BJ (cell line): ENCODE measurements around the gene MANBA. TPM values are rescaled to one million over a fixed set of nuclear protein-coding genes. Genes with fewer than 3 reads are reported as not detected.
"Not testable (repeated sequence)": the region's sequence is repeated elsewhere in the genome, so short reads cannot be mapped to it uniquely, and the experiment has no call there.

ENCODE experiments used
- CTCF ChIA-PET: fragments of 350-600 bp; formaldehyde crosslinking; extraction: SDS; loops from one replicate; lab custom pipeline; 2021; ENCODE audit warnings: antibody characterized with exemption, inconsistent platforms; lab: Yijun Ruan, JAX
- POLR2A ChIA-PET: fragments of 300-600 bp; sonication (Branson Sonifier 250); formaldehyde crosslinking; extraction: SDS; loops from one replicate; lab custom pipeline; 2021; ENCODE audit warnings: antibody characterized with exemption; lab: Charles Lee
- DNase-seq: peaks from one replicate; pipeline ENCODE4 v3.0.0-alpha.2; 2011; ENCODE audit warnings: low read depth
- H3K27me3 ChIP-seq: 2 replicates; pipeline ENCODE4 v1.6.0; 2011; ENCODE audit warnings: low read length; ENCODE audit not compliant: control insufficient read depth, insufficient read depth
- H3K36me3 ChIP-seq: 2 replicates; pipeline ENCODE4 v1.5.1; 2011; ENCODE audit warnings: low read length; ENCODE audit not compliant: control insufficient read depth, insufficient read depth
- H3K4me3 ChIP-seq: 2 replicates; pipeline ENCODE4 v1.5.1; 2011; ENCODE audit warnings: low read depth, mild to moderate bottlenecking, control low read depth, low read length
- CTCF ChIP-seq: IDR thresholded peaks from 2 replicates; pipeline ENCODE4 v1.5.1; 2011; ENCODE audit warnings: low read depth, mild to moderate bottlenecking, control low read depth, inconsistent platforms, low read length, moderate library complexity; ENCODE audit not compliant: insufficient read depth
- polyA plus RNA-seq: library from polyadenylated mRNA; depleted of rRNA; stranded (reverse); fragments of >200 nt; gene quantifications from 2 replicates; pipeline ENCODE4 v1.2.3, GENCODE V29; 2011

MANBA gene
- polyA plus RNA-seq, 1 experiment: 6.3 TPM

GRCh38 chr4:102758241-102759160, 2.3 kb downstream of the MANBA start:
- TF ChIP-seq CTCF: no peak
- H3K4me3 ChIP-seq: no peak overlapping the region
- CTCF ChIA-PET: no interaction called here
- DNase-seq: no peak
- POLR2A ChIA-PET: no interaction called here
- H3K27me3 ChIP-seq: no peaks in the 10 kb centered on the region
- H3K36me3 ChIP-seq: no peaks in the 10 kb centered on the region

- POLR2A ChIA-PET: no interaction called here
- no peak for TF ChIP-seq CTCF
- no peak overlapping the region for H3K4me3 ChIP-seq
- H3K36me3 ChIP-seq: no peaks in the 10 kb centered on the region
- no peaks in the 10 kb centered on the region for H3K27me3 ChIP-seq
- no peak for DNase-seq
- CTCF ChIA-PET: interaction anchor here (1.2 kb wide), 1 partner anchor 10 kb away, joined by 3 read pairs; no protein-coding TSS in a partner anchor
These were observed 3.1 kb downstream of the MANBA start for GRCh38 chr4:102757681-102758080.

- no peak overlapping the region for H3K4me3 ChIP-seq
- TF ChIP-seq CTCF: no peak
- no peak for DNase-seq
- no peaks in the 10 kb centered on the region for H3K36me3 ChIP-seq
- H3K27me3 ChIP-seq: no peaks in the 10 kb centered on the region
- CTCF ChIA-PET: no interaction called here
- POLR2A ChIA-PET: no interaction called here
These were observed 6.7 kb downstream of the MANBA start for GRCh38 chr4:102754044-102754443.

- CTCF ChIA-PET: no interaction called here
- Histone ChIP-seq H3K36me3 (no peaks in the 10 kb centered on the region), H3K27me3 (no peaks in the 10 kb centered on the region), H3K4me3 (no peak overlapping the region)
- POLR2A ChIA-PET: no interaction called here
- no peak for DNase-seq
- no peak for TF ChIP-seq CTCF
These were observed 8.8 kb downstream of the MANBA start for GRCh38 chr4:102751941-102752340.

- H3K36me3 ChIP-seq, H3K4me3 ChIP-seq, H3K27me3 ChIP-seq, DNase-seq, CTCF ChIA-PET, POLR2A ChIA-PET: not testable (repeated sequence)
These were observed 17.4 kb downstream of the MANBA start for GRCh38 chr4:102743352-102743751.

GRCh38 chr4:102738802-102739201, 22.0 kb downstream of the MANBA start:
- CTCF ChIA-PET: interaction anchor here (0.6 to 1.3 kb wide), 2 partner anchors 10 to 26 kb away, joined by 3 read pairs; no protein-coding TSS in a partner anchor
- H3K36me3 ChIP-seq, POLR2A ChIA-PET: not testable (repeated sequence)

More at GRCh38 chr4:102738802-102739201, 22.0 kb downstream of the MANBA start:
- H3K27me3 ChIP-seq, H3K4me3 ChIP-seq, DNase-seq: not testable (repeated sequence)
